Breast epithelium (tissue), 3 donors: ENCODE data around the gene CRIM1. TPM values are rescaled to one million over a fixed set of nuclear protein-coding genes. Genes with fewer than 3 reads are reported as not detected.

Source experiments
- total RNA-seq, 3 donors: library from RNA; depleted of rRNA; stranded (reverse); fragments of >200 nt; gene quantifications; one replicate each; pipeline ENCODE4 v1.1.0, GENCODE V29; 2016

Gene CRIM1
- total RNA-seq, 3 donors from 2014 or later: 166 to 187 (median 178) TPM

Other genes starting within 250 kb of the CRIM1 start
- 10 to 100 TPM; 48.5 to 63.8 (median 49.0) TPM for gene FEZ2, start 242.4 kb downstream of the CRIM1 start, total RNA-seq